GM10248 (cell line): ENCODE data around the gene SNAPC4.

Experiments
- CTCF ChIA-PET: fragments of 300-600 bp; sonication (Branson Sonifier 250); formaldehyde crosslinking; extraction: SDS; loops from one replicate; lab custom pipeline; 2021; ENCODE audit warnings: antibody characterized with exemption; lab: Yijun Ruan, JAX
- POLR2A ChIA-PET: fragments of 350-650 bp; sonication (Branson Sonifier 250); formaldehyde crosslinking; extraction: SDS; loops from one replicate; lab custom pipeline; 2020; ENCODE audit warnings: antibody characterized with exemption; lab: Yijun Ruan, JAX
- DNase-seq: peaks from one replicate; pipeline ENCODE4 v3.0.0; 2012; ENCODE audit errors: extremely low spot score
- TF ChIP-seq, protein P1 (sequence below): IDR thresholded peaks from 2 replicates; pipeline ENCODE4 v1.5.1; 2012; ENCODE audit warnings: mild to moderate bottlenecking, low read depth; ENCODE audit errors: extremely low read depth, missing control alignments, control extremely low read depth

Gene SNAPC4

GRCh38 chr9:136438548-136439480 is 38.8 kb upstream of the SNAPC4 start:
- ChIA-PET CTCF (interaction anchor here (0.7 to 1.4 kb wide), 2 partner anchors 14 to 26 kb away, joined by 3 to 6 read pairs; no protein-coding TSS in a partner anchor), POLR2A (no interaction called here)
- TF ChIP-seq, protein P1, sequence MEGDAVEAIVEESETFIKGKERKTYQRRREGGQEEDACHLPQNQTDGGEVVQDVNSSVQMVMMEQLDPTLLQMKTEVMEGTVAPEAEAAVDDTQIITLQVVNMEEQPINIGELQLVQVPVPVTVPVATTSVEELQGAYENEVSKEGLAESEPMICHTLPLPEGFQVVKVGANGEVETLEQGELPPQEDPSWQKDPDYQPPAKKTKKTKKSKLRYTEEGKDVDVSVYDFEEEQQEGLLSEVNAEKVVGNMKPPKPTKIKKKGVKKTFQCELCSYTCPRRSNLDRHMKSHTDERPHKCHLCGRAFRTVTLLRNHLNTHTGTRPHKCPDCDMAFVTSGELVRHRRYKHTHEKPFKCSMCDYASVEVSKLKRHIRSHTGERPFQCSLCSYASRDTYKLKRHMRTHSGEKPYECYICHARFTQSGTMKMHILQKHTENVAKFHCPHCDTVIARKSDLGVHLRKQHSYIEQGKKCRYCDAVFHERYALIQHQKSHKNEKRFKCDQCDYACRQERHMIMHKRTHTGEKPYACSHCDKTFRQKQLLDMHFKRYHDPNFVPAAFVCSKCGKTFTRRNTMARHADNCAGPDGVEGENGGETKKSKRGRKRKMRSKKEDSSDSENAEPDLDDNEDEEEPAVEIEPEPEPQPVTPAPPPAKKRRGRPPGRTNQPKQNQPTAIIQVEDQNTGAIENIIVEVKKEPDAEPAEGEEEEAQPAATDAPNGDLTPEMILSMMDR = no peak
- peak; percentile 84 for DNase-seq

DNA sequence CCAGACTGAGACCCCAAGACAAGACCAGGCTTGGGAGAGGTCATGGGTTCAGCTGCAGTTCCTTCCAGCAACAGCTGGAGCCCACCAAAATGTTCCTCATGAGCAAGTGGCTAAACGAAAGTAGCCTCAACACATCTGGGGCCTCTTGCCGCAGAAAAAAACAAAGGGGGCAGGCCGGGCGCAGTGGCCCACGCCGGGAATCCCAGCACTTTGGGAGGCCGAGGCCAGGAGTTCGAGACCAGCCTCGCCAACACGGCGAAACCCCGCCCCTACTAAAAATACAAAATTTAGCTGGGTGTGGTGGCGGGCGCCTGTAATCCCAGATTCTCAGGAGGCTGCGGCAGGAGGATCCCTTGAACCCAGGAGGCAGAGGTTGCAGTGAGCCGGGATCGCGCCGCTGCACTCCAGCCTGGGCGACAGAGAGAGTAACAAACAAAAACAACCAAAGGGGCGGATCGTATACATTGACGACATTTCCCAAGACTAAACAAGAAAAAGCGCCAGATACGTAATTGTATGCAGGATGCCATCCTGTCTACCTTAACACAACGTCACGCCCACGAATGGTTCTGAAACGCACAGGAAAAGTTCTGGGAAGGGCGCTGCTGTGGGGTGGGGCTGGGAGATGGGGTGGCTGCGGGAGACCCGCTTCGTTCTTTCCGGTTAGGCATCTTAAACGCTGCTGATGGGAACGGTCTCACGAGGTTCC is 38.0 kb upstream of the SNAPC4 start:
- ChIA-PET CTCF (interaction anchor here (1.4 kb wide), 1 partner anchor 13 kb away, joined by 6 read pairs; no protein-coding TSS in a partner anchor), POLR2A (no interaction called here)
- DNase-seq = no peak
- TF ChIP-seq, protein P1 = no peak

DNA sequence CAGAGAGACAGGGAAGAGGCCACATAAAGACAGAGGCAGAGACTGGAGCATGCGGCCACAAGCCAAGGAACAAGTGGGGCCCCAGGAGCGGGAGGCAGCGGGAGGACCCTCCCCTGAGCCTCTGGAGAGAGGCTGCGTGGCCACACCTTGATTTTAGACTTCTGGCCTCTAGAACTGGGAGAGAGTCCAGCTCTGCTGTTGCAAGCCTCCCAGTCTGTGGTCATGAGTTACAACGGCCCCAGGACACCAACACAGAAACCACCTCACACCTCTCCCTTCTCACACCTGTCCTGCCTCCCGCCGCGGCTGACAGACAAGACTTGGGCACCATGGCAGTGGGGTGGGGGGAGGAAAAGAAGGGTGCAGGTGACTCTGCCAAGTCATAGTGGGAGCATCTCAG is 37.5 kb upstream of the SNAPC4 start:
- CTCF ChIA-PET = no interaction called here
- POLR2A ChIA-PET = no interaction called here

DNA sequence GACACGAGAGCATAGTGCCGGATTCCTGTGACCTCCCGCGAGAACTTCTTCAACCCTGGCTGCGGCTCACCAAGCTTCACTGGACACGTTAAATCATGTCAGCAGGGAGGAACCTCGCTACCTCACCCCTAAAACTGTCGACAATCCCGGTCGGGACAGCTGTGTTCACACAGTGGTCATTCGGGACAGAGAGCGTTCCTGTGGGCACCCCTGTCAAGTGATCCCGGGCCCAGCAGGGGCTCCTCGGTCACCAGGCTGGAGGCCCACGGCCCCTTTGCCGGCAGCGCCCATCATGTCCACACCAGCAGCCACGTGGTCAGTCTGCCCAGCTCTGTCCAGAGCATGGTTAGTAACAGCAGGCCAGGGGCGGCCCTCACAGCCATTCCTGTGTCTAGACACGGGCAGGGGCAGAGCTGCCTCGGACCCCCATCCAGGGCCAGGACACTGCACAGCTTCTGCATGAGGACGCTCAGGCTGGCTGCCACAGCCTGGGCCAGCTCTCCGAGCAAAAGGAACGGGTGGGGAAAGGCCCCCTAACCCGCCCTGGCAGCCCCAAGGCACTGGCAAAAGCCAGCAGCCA is 36.2 kb upstream of the SNAPC4 start:
- POLR2A ChIA-PET = no interaction called here
- CTCF ChIA-PET = interaction anchor here (0.7 to 2.8 kb wide), 3 partner anchors 9 to 49 kb away, joined by 3 to 10 read pairs (median 4); no protein-coding TSS in a partner anchor
- TF ChIP-seq, protein P1 = no peak
- no peak for DNase-seq

More for the DNA sequence above, 37.5 kb upstream of the SNAPC4 start:
- TF ChIP-seq, protein P1 = no peak
- DNase-seq = no peak

GRCh38 chr9:136434580-136435169 is 34.7 kb upstream of the SNAPC4 start:
- POLR2A ChIA-PET = no interaction called here
- TF ChIP-seq, protein P1 = no peak
- DNase-seq = no peak
- CTCF ChIA-PET = interaction anchor here (0.7 to 2.8 kb wide), 3 partner anchors 9 to 25 kb away, joined by 3 to 10 read pairs (median 4); no protein-coding TSS in a partner anchor
